Choroid plexus epithelial cell (primary cell): ENCODE results near the gene CADPS.

ENCODE experiments used
- DNase-seq: peaks from one replicate; pipeline ENCODE4 v3.0.0-alpha.2; 2010; ENCODE audit warnings: low read depth
- H3K4me3 ChIP-seq: 2 replicates; pipeline ENCODE4 v1.5.1; 2011; ENCODE audit warnings: low read depth, mild to moderate bottlenecking, control low read depth, low read length, moderate library complexity
- CTCF ChIP-seq: conservative IDR thresholded peaks from 2 replicates; pipeline ENCODE4 v1.5.1; 2011; ENCODE audit warnings: low read depth, mild to moderate bottlenecking, control low read depth, inconsistent platforms, low read length, moderate library complexity

Gene CADPS

GRCh38 chr3:62367763-62368195, 507.4 kb downstream of the CADPS start:
- H3K4me3 ChIP-seq = no peak overlapping the region
- TF ChIP-seq CTCF = no peak
- DNase-seq = no peak

- H3K4me3 ChIP-seq = no peak overlapping the region
- TF ChIP-seq CTCF = no peak
- DNase-seq = no peak
These were observed 509.1 kb downstream of the CADPS start for GRCh38 chr3:62366126-62366484.

DNA sequence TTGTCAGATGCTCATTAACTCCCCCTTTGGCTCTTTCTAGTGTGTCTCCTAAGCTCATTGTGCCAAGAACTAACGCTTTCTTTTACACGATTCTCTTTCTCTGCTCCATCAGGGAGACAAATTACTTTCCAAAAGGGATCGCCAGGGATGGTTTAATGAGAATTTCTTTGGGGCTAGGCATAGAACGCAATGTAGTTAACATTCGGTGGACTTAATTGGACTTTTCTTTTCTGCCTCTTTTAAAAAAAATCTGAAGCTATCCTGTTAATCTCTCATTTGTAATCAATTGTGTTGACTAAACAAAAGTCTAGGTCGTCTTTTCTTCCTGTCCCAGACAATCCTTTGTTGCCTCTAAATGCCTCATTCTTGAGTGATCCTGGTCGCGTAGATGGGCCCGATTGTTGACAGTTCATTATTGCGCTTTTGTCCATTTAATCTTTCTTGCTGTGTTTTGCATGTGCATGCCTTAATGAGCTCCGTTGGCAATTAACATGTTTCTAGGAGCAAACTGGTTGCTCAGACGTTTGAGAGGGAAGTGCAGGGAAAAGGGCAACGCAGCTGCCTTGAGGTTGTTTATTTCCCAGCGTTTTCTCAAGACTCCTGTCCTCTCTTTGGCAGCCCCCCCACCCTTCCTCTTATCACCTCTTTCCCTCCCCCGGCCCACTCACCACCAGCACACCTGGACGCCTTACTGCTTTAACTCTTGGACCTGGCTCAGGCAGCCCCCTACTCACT, 509.7 kb downstream of the CADPS start:
- TF ChIP-seq CTCF = no peak
- H3K4me3 ChIP-seq = no peak overlapping the region
- no peak for DNase-seq

- H3K4me3 ChIP-seq = no peak overlapping the region
- no peak for TF ChIP-seq CTCF
- DNase-seq = no peak
These were observed 511.0 kb downstream of the CADPS start for GRCh38 chr3:62364191-62364590.

- H3K4me3 ChIP-seq = no peak overlapping the region
- DNase-seq = no peak
- TF ChIP-seq CTCF = no peak
These were observed 511.9 kb downstream of the CADPS start for GRCh38 chr3:62363275-62363674.

DNA sequence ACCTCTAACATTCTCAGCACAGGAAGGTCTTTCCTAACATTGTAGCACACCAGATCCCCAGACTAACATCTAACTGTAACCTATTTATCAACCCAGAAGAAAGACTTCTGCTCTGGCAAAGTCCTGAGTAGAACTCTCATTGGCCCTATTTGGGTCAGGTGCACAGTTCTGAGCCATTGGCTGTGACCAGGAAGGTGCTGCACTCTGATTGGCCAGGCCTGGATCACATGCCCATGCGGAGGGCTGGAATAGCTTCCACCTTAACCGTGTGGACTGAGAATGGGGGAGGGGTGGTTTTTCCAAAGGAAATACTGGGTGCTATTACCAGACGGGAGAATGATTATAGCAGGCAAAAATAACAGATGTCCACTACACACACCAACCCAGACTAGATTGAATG, 513.4 kb downstream of the CADPS start:
- TF ChIP-seq CTCF = no peak
- H3K4me3 ChIP-seq = no peak overlapping the region
- DNase-seq = no peak

- no peak for TF ChIP-seq CTCF
- no peak overlapping the region for H3K4me3 ChIP-seq
- no peak for DNase-seq
These were observed 514.0 kb downstream of the CADPS start for GRCh38 chr3:62361261-62361660.
